Breast epithelium (tissue), 4 donors: ENCODE data around the gene IRAG1. TPM values are rescaled to one million over a fixed set of nuclear protein-coding genes. Genes with fewer than 3 reads are reported as not detected.

Experiments used
- DNase-seq, 2 donors: peaks; one replicate each; pipeline ENCODE4 v3.0.0-alpha.2; 2019; ENCODE audit warnings: low spot score in 2 of 2
- H3K27ac ChIP-seq, 2 donors: fragments of 200-600 bp; sonication (generic) in 1 of 2; one replicate each; pipeline ENCODE4 v1.5.1; 2016 to 2019; ENCODE audit warnings: mild to moderate bottlenecking in 1 of 2
- H3K27me3 ChIP-seq, 2 donors: fragments of 200-600 bp; sonication (generic) in 1 of 2; one replicate each; pipeline versions ENCODE4 v1.5.1 to v1.6.0; 2017 to 2019; ENCODE audit warnings: control low read depth in 1 of 2, mild to moderate bottlenecking in 1 of 2
- H3K36me3 ChIP-seq: fragments of 200-600 bp; one replicate; pipeline ENCODE4 v1.5.1; 2019
- H3K4me1 ChIP-seq, 2 donors: fragments of 200-600 bp; sonication (generic); one replicate each; pipeline ENCODE4 v1.5.1; 2016 to 2019; ENCODE audit warnings: control low read depth in 1 of 2
- H3K4me3 ChIP-seq, 3 donors: fragments of 200-600 bp; sonication (generic); 1 replicate in 2 of 3; 2 replicates in 1 of 3; pipeline ENCODE4 v1.5.1; 2016 to 2019; ENCODE audit warnings: mild to moderate bottlenecking in 3 of 3, moderate library complexity in 2 of 3
- H3K9me3 ChIP-seq, 2 donors: fragments of 200-600 bp; sonication (generic) in 1 of 2; one replicate each; pipeline ENCODE4 v1.5.1; 2016 to 2019; ENCODE audit warnings: control low read depth in 1 of 2
- CTCF ChIP-seq, 3 donors: fragments of 450-650 bp; IDR thresholded peaks; one replicate each; pipeline ENCODE4 v1.5.1; 2016 to 2017; ENCODE audit warnings: antibody characterized with exemption in 3 of 3, mild to moderate bottlenecking in 3 of 3, moderate library complexity in 3 of 3
- POLR2A ChIP-seq: fragments of 450-650 bp; IDR thresholded peaks from one replicate; pipeline ENCODE4 v1.6.1; 2016; ENCODE audit warnings: antibody characterized with exemption, mild to moderate bottlenecking, moderate library complexity
- POLR2AphosphoS5 ChIP-seq, 3 donors: sonication (generic); formaldehyde crosslinking; IDR thresholded peaks; one replicate each; pipeline ENCODE4 v1.6.1; 2017; ENCODE audit warnings: antibody characterized with exemption in 3 of 3
- intact Hi-C: fragments of 100-400 bp; cut with DNase I; formaldehyde crosslinking; loops from one replicate; pipeline ENCODE4 v1.15.1; 2023; ENCODE audit warnings: low total_unique reads
- total RNA-seq, 3 donors: library from RNA; depleted of rRNA; stranded (reverse); fragments of >200 nt; gene quantifications; one replicate each; pipeline ENCODE4 v1.1.0, GENCODE V29; 2016

IRAG1 gene
- total RNA-seq, result 10 to 100 TPM; 10.1 to 16.1 (median 13.2) TPM

GRCh38 chr11:10693509-10694081 is at the start of gene IRAG1:
Gene IRAG1, minus strand, starts transcription at chr11:10693755. Its CDS starts 153 bp downstream, at chr11:10693602.
- TF ChIP-seq CTCF (IDR thresholded peaks at IDR 0.05), result no peak
- peak in 1 of 3 donors; percentile 39 for TF ChIP-seq POLR2AphosphoS5 (IDR thresholded peaks at IDR 0.05)
- DNase-seq, result peak in 1 of 2 donors; percentile 54
- Histone ChIP-seq H3K27ac (peak within 1 kb of the TSS; percentile 72 to 89), H3K4me1 (no peaks in the 10 kb centered on the region), H3K4me3 (peak within 1 kb of the TSS; percentile 41 to 65 (median 54)), H3K27me3 (no peaks in the 10 kb centered on the region), H3K36me3 (no peaks in the 10 kb centered on the region), H3K9me3 (no peaks in the 10 kb centered on the region)
- intact Hi-C loops, result no loop called here

GRCh38 chr11:10742460-10743208 is 49.1 kb upstream of the IRAG1 start:
- no peaks in the 10 kb centered on the region for H3K9me3 ChIP-seq
- H3K4me1 ChIP-seq, result no peaks in the 10 kb centered on the region
- no peaks in the 10 kb centered on the region for H3K36me3 ChIP-seq
- no peak overlapping the region for H3K4me3 ChIP-seq
- TF ChIP-seq CTCF (IDR thresholded peaks at IDR 0.05) (no peak), POLR2AphosphoS5 (IDR thresholded peaks at IDR 0.05) (no peak), POLR2A (no peak)
- no peaks in the 10 kb centered on the region for H3K27me3 ChIP-seq
- DNase-seq, result no peak
- H3K27ac ChIP-seq, result no peak overlapping the region
- intact Hi-C loops, result no loop called here

- Histone ChIP-seq H3K4me3 (peak overlapping the region in 2 of 3 donors; percentile 28 to 52), H3K27ac (peak overlapping the region; percentile 56 to 80), H3K27me3 (no peaks in the 10 kb centered on the region), H3K4me1 (no peaks in the 10 kb centered on the region), H3K36me3 (no peaks in the 10 kb centered on the region), H3K9me3 (peaks cover 0 to 6% of the 10 kb centered on the region in 2 donors)
- DNase-seq, result peak; percentile 80 to 86
- intact Hi-C loops, result loop anchor here (10.0 kb wide), 1 partner anchor 111 kb away; no protein-coding TSS in a partner anchor
- no peak for TF ChIP-seq POLR2A
- TF ChIP-seq CTCF (IDR thresholded peaks at IDR 0.05), result peak; percentile 94 to 98 (median 96)
- peak; percentile 53 to 87 (median 61) for TF ChIP-seq POLR2AphosphoS5 (IDR thresholded peaks at IDR 0.05)
Measured at GRCh38 chr11:10735481-10736475, 42.2 kb upstream of the IRAG1 start.

- no peak for TF ChIP-seq POLR2A
- H3K4me1 ChIP-seq, result no peaks in the 10 kb centered on the region
- H3K36me3 ChIP-seq, result no peaks in the 10 kb centered on the region
- H3K4me3 ChIP-seq, result no peak overlapping the region
- no peak overlapping the region for H3K27ac ChIP-seq
- no peaks in the 10 kb centered on the region for H3K27me3 ChIP-seq
- DNase-seq, result no peak
- peaks cover 0 to 6% of the 10 kb centered on the region in 2 donors for H3K9me3 ChIP-seq
- intact Hi-C loops, result loop anchor here (5.0 to 10.0 kb wide), 2 partner anchors 106 to 519 kb away; no protein-coding TSS in a partner anchor
Measured at GRCh38 chr11:10731064-10731680, 37.6 kb upstream of the IRAG1 start.

- no peak for DNase-seq
- no peaks in the 10 kb centered on the region for H3K36me3 ChIP-seq
- H3K9me3 ChIP-seq, result peaks cover 0 to 6% of the 10 kb centered on the region in 2 donors
- TF ChIP-seq CTCF (IDR thresholded peaks at IDR 0.05) (no peak), POLR2AphosphoS5 (IDR thresholded peaks at IDR 0.05) (no peak), POLR2A (no peak)
- no peak overlapping the region for H3K27ac ChIP-seq
- no peak overlapping the region for H3K4me3 ChIP-seq
- intact Hi-C loops, result loop anchor here (5.0 to 10.0 kb wide), 2 partner anchors 105 to 518 kb away; no protein-coding TSS in a partner anchor
- H3K4me1 ChIP-seq, result no peaks in the 10 kb centered on the region
- H3K27me3 ChIP-seq, result no peaks in the 10 kb centered on the region
Measured at GRCh38 chr11:10730151-10730550, 36.6 kb upstream of the IRAG1 start.
